ENCODE results near the gene DDX11.
"Not testable (repeated sequence)": the region's sequence is repeated elsewhere in the genome, so short reads cannot be mapped to it uniquely, and the experiment has no call there.

DDX11 gene

GRCh38 chr12:31070971-31071740 is 2.5 kb upstream of the DDX11 start:
- DNase-seq: not testable (repeated sequence)

DNA sequence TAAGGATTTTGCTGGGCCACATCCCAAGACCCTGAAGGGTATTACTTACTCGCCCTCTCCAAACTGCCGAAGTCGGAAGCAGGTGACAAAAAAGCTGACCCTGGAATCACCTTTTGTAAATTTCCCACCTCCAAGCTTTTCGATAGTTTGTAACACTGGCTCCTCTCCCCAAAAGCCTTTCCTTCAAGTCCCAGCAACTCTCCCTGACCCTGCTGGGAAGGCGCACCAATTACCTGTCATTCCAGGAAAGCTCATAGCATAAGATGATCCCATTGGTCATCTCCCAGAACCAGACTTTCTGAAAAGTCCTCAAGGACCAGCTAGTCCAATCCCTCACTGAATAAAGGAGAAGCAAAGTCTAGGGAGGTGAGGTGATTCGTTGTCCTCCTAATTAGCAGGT is 698 bp upstream of the DDX11 start:
- not testable (repeated sequence) for DNase-seq

DNA sequence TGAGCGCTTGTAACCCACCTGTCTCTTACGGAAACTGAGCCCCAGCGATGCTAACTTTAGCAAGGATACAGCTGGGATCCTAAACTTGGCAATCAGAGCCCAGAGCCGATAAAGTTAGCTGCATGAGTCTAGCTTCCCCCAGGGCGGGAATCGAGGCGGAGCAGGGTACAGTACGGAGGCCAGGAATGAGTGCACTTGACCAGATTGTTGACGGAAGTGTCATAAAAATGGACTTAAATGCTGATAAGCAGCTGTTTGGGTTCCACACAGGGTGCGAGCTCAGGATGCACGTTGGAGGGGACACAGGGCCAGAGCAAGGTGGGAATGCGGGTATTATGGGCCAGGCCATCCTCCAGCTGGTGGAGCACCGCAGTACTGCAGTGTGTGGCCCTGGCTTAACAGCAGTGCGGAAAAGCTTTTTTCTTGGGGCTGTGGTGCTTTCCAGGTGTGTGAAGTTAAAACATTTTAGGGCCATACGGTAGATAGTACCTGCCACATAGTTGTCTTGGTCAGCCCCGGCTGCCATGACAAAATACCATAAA is 744 bp downstream of the DDX11 start:
- not testable (repeated sequence) for DNase-seq

DNA sequence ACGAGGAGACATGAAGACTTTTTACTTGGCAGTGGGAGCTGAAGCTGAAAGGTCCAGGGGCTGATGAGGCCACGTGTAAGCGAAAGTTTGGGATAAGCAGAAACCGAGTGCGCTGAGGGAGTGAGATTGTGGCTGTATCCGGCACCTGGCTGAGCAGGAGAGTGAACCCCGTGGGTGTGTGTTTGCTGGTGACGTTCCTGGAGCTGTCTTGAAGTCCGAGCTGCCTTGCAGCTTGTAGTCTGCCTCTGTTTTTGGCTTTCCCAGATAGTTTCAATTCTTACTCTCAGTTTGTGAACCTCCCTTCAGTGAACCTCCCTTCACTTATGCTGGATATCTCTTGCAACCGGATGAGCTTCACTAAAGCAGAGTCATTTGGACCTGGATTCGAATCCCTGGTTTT is 2.5 kb downstream of the DDX11 start:
- DNase-seq: not testable (repeated sequence)

DNA sequence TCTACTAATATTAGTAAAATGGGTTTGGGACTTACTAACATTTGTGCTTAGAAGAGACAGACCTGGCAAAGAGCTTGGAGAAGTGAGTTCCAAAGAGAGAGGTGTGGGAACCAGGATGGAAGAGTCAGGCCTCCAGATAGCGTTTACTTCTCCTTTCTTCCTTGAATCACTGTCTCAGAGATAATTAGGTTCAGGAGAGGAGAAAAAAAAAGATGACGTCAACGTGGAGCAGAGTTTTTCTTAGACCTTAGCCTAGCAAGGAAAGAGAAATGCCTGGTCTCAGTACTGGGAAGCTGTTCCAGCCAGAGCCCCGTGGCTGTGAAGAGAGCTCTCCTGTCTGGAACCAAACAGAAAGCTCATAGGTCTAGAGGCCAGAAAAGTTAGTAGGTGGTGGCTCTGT is 3.4 kb downstream of the DDX11 start:
- not testable (repeated sequence) for DNase-seq

- not testable (repeated sequence) for DNase-seq
Observed at GRCh38 chr12:31077998-31078397, 4.3 kb downstream of the DDX11 start.

GRCh38 chr12:31079421-31079820 is 5.8 kb downstream of the DDX11 start:
- not testable (repeated sequence) for DNase-seq

GRCh38 chr12:31080221-31080620 is 6.6 kb downstream of the DDX11 start:
- not testable (repeated sequence) for DNase-seq

GRCh38 chr12:31081274-31081673 is 7.6 kb downstream of the DDX11 start:
- DNase-seq: not testable (repeated sequence)

- DNase-seq: not testable (repeated sequence)
Observed at GRCh38 chr12:31084241-31084640, 10.6 kb downstream of the DDX11 start.

DNA sequence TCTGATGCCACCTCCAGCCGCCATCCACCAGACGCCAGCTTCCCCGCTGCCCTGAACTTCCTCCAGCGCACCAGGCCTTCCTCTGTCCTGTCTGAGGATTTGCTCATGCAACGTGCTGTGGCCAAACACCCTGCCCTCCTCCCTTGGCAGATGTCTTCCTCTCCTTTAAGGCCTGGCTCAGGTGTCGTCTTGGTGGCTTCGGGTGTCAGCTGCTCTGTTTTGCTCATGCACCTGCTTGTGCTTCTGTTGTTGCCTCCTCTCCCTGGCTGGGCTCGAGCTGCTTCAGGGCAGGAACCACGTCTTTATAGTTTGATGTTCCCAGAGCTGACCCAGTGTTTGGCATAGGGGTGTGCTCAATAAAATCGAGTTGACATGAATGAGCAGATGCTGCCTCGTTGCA is 12.4 kb downstream of the DDX11 start:
- DNase-seq: not testable (repeated sequence)

GRCh38 chr12:31087486-31087885 is 13.8 kb downstream of the DDX11 start:
- DNase-seq: not testable (repeated sequence)

DNA sequence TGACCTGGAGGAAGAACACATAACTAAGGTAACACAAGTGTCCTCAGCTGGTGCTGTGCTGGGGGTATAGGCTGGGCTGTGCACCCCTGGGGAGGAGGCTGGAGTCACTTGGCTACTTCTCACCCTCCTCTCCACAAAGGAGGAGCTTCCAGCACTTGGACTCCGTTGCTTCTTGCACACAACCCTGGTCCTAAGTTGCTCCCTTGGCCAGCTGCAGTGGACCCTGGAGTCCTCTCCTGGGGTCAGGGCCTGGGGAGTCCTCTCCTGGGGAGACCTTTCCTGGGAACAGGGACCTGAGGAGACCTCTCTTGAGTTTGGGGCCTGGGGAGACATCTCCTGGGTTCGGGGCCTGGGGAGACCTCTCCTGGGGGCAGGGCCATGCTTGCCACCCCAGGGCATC is 14.3 kb downstream of the DDX11 start:
- not testable (repeated sequence) for DNase-seq

- no peak for DNase-seq
Observed at GRCh38 chr12:31089072-31089471, 15.4 kb downstream of the DDX11 start.

DNA sequence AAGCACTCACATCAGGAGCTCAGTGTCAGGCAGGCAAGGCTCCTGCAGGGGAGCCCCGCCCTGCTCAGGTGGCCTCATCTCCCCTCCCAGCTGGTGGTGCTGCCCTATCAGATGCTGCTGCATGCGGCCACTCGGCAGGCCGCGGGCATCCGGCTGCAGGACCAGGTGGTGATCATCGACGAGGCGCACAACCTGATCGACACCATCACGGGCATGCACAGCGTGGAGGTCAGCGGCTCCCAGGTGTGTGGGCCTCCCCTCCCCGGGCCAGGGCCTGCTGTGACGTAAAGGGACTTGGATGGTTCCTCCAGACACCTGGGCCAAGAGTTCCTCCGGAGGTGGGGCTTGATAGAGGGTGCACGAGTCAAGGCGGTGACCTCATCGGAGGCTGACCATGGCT is 18.0 kb downstream of the DDX11 start:
- not testable (repeated sequence) for DNase-seq

- not testable (repeated sequence) for DNase-seq
Observed at GRCh38 chr12:31092718-31093117, 19.1 kb downstream of the DDX11 start.

DNA sequence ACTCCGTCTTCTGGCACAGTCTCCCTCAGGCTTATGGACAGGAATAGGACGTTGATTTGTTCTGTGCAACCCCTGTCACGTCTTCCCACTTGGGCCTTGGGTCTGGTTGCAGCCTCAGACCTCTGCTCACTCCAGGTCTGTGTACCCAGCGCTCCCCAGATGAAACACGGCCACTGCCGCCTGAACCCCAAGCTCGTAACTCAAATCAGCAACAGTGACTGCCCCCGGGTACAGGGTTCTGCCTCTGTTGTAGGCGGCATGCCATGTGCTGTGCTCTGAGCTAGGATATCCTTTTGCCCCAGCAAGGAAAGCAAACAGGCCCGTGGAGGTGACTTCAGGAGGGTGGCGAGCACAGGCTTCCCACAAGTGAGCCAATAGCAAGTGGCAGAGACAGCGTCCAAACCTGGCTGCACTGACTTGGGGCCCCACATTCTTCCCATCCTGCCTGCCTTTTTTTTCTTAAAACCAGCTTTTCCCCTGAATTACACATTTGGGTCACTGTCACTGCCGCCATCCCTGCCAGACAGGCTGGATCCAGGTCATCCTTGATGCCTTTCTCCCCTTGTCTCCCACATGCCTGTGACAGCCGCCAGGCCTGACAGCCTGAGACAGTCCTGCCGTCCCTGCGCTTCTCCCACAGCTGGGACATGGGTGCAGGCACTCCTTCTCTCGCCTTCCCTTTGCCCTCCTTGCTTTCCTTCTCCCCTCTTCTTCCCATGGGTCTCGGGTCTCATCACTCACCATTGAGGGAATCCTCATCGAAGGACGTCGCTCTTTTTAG is 21.6 kb downstream of the DDX11 start:
- not testable (repeated sequence) for DNase-seq

DNA sequence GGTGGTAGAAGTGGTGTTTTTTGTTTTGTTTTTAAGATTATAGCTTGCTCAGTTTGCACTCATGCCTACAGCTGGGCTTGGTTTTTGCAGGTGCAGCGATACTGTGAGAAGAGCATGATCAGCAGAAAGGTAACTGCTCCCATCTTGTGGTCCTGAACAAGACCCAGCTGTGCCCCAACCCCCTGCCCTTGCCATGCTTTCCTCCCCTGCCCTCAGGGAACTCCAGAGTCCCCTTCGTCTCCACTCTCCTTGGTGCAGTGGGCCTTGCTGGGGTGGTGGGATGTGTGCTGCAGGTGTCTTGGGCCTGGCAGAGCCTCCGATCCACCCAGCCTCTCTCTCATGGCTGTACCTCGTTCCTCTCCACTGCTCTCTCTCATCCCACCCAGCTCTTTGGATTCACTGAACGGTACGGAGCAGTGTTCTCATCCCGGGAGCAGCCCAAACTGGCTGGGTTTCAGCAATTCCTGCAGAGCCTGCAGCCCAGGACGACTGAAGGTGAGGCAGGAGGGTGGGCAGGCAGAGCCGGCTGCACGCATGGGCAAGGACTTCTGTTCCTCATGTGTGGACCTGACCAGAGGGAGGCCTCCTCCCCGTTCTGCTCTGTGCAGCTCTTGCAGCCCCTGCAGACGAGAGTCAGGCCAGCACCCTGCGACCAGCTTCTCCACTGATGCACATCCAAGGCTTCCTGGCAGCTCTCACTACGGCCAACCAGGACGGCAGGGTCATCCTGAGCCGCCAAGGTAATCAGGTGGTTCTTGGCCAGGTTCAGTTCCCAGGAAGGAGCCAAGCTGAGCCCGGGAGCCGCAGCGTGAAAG is 22.8 kb downstream of the DDX11 start:
- not testable (repeated sequence) for DNase-seq

- DNase-seq: not testable (repeated sequence)
Observed at GRCh38 chr12:31097819-31098218, 24.2 kb downstream of the DDX11 start.

DNA sequence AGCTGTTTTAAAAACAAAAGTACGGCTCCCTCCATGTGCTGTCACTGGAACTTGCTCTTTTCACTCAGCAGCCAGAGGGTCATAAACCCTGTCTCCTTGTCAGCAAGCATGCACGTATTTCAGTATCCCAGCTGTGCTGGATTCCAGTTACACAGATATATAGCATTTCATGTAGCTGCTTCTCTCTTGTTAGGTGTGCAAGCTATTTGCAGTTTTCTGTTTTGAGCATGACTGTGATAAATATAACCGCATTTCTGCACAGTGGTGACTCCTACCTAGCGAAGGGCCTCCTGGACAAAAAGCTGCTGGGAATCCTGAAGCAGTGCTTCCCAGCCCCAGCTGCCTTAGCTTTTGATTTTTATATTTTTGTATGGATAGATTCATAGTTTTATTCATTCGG is 24.7 kb downstream of the DDX11 start:
- DNase-seq: not testable (repeated sequence)

- not testable (repeated sequence) for DNase-seq
Observed at GRCh38 chr12:31098771-31099170, 25.1 kb downstream of the DDX11 start.

GRCh38 chr12:31099434-31099833 is 25.8 kb downstream of the DDX11 start:
- DNase-seq: not testable (repeated sequence)

Measured in inflammatory macrophage treated with lipopolysaccharide for 4 hours (primary cell).